ENCODE results near the gene SEM1. TPM values are rescaled to one million over a fixed set of nuclear protein-coding genes. Genes with fewer than 3 reads are reported as not detected.
"Not testable (repeated sequence)": the region's sequence is repeated elsewhere in the genome, so short reads cannot be mapped to it uniquely, and the experiment has no call there.

The SEM1 gene
- polyA plus RNA-seq, 1 donor from 2014 or later: 49.2 TPM

DNA sequence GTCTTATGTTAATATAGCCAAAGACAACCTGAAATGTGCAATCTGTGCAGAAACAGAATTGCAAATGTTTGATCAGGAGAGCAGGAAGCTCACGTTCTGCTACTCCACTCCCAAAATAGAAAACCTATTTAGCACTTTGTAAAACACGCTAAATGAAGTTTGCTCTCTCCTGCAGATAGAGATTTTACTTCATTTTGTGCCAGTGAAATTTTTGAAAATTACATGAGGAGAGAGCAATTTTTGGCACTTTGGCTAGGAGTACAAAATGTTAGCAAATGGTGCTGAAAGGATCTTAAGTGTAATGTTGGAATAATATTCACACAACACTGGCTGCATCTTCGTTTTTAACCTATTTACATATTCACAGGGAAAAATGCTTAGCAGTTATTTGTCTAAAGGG lies 61.9 kb downstream of the SEM1 start:
- H4K20me1 ChIP-seq (ENCODE audit: insufficient read depth): no peaks in the 10 kb centered on the region
- H3K9me3 ChIP-seq (ENCODE audit: low read length): no peaks in the 10 kb centered on the region
- H3K27me3 ChIP-seq (ENCODE audit: insufficient read depth, low read depth, low read length): no peaks in the 10 kb centered on the region
- no peak overlapping the region for H2AFZ ChIP-seq (ENCODE audit: low read depth, low read length)
- H3K4me2 ChIP-seq (ENCODE audit: low read length): no peak overlapping the region
- no peak for TF ChIP-seq RAD21 (conservative IDR thresholded peaks at IDR 0.05)
- TF ChIP-seq EP300 (conservative IDR thresholded peaks at IDR 0.05; ENCODE audit: poor library complexity, severe bottlenecking): no peak
- TF ChIP-seq SMC3 (conservative IDR thresholded peaks at IDR 0.05; ENCODE audit: poor library complexity): no peak
- TF ChIP-seq MXI1 (conservative IDR thresholded peaks at IDR 0.05; ENCODE audit: poor library complexity, severe bottlenecking): no peak
- TF ChIP-seq, protein P1, sequence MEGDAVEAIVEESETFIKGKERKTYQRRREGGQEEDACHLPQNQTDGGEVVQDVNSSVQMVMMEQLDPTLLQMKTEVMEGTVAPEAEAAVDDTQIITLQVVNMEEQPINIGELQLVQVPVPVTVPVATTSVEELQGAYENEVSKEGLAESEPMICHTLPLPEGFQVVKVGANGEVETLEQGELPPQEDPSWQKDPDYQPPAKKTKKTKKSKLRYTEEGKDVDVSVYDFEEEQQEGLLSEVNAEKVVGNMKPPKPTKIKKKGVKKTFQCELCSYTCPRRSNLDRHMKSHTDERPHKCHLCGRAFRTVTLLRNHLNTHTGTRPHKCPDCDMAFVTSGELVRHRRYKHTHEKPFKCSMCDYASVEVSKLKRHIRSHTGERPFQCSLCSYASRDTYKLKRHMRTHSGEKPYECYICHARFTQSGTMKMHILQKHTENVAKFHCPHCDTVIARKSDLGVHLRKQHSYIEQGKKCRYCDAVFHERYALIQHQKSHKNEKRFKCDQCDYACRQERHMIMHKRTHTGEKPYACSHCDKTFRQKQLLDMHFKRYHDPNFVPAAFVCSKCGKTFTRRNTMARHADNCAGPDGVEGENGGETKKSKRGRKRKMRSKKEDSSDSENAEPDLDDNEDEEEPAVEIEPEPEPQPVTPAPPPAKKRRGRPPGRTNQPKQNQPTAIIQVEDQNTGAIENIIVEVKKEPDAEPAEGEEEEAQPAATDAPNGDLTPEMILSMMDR (IDR thresholded peaks at IDR 0.05; ENCODE audit: poor library complexity, severe bottlenecking): no peak
- no peak for TF ChIP-seq POLR2AphosphoS5 (IDR thresholded peaks at IDR 0.05)
- TF ChIP-seq TAF1 (IDR thresholded peaks at IDR 0.05; ENCODE audit: low read depth): no peak
- TF ChIP-seq EZH2 (IDR thresholded peaks at IDR 0.05; ENCODE audit: borderline replicate concordance, insufficient read depth, low read length, poor library complexity, severe bottlenecking): no peak
- TF ChIP-seq, protein P2, sequence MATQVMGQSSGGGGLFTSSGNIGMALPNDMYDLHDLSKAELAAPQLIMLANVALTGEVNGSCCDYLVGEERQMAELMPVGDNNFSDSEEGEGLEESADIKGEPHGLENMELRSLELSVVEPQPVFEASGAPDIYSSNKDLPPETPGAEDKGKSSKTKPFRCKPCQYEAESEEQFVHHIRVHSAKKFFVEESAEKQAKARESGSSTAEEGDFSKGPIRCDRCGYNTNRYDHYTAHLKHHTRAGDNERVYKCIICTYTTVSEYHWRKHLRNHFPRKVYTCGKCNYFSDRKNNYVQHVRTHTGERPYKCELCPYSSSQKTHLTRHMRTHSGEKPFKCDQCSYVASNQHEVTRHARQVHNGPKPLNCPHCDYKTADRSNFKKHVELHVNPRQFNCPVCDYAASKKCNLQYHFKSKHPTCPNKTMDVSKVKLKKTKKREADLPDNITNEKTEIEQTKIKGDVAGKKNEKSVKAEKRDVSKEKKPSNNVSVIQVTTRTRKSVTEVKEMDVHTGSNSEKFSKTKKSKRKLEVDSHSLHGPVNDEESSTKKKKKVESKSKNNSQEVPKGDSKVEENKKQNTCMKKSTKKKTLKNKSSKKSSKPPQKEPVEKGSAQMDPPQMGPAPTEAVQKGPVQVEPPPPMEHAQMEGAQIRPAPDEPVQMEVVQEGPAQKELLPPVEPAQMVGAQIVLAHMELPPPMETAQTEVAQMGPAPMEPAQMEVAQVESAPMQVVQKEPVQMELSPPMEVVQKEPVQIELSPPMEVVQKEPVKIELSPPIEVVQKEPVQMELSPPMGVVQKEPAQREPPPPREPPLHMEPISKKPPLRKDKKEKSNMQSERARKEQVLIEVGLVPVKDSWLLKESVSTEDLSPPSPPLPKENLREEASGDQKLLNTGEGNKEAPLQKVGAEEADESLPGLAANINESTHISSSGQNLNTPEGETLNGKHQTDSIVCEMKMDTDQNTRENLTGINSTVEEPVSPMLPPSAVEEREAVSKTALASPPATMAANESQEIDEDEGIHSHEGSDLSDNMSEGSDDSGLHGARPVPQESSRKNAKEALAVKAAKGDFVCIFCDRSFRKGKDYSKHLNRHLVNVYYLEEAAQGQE (IDR thresholded peaks at IDR 0.05; ENCODE audit: borderline replicate concordance): no peak
- no peaks in the 10 kb centered on the region for H3K36me3 ChIP-seq (ENCODE audit: insufficient read depth, low read length)
- no peak overlapping the region for H3K9ac ChIP-seq (ENCODE audit: low read length)
- H3F3A ChIP-seq (ENCODE audit: insufficient read depth, low read length, poor library complexity, severe bottlenecking): no peaks in the 10 kb centered on the region
- H3K27ac ChIP-seq (ENCODE audit: low read length): no peak overlapping the region
- no peaks in the 10 kb centered on the region for H3K9me2 ChIP-seq (ENCODE audit: insufficient read depth, low read length)
- no peak overlapping the region for H3K4me3 ChIP-seq (ENCODE audit: low read length)
- no peaks in the 10 kb centered on the region for H3K79me2 ChIP-seq (replicated peaks; ENCODE audit: insufficient read depth, low read length)

DNA sequence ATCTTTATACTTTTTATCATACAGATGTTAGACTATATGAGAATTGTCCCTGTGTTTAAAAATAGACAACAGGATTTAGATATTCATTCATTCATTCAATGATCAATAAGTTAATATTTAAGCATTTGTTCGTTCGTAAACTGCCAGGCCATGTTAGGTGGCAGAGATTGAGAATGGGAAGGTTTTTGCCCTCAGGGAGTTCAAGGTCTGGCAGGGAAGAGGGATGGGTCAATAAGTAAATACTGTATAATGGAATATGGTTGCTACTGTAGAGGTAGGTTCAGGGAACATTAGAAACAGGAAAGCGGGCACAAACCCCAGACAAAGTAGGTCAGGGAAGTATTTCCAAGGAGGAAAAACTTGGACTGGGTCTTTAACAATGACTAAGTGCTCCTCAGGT lies 64.6 kb downstream of the SEM1 start:
- H3K27me3 ChIP-seq (ENCODE audit: insufficient read depth, low read depth, low read length): no peaks in the 10 kb centered on the region
- H3K4me3 ChIP-seq (ENCODE audit: low read length): no peak overlapping the region
- H3K79me2 ChIP-seq (replicated peaks; ENCODE audit: insufficient read depth, low read length): no peaks in the 10 kb centered on the region
- H3K4me2 ChIP-seq (ENCODE audit: low read length): no peak overlapping the region
- H3K27ac ChIP-seq (ENCODE audit: low read length): no peak overlapping the region
- H3K9me2 ChIP-seq (ENCODE audit: insufficient read depth, low read length): no peaks in the 10 kb centered on the region
- H4K20me1 ChIP-seq (ENCODE audit: insufficient read depth): no peaks in the 10 kb centered on the region
- no peaks in the 10 kb centered on the region for H3K9me3 ChIP-seq (ENCODE audit: low read length)
- no peak overlapping the region for H3K9ac ChIP-seq (ENCODE audit: low read length)
- no peaks in the 10 kb centered on the region for H3K36me3 ChIP-seq (ENCODE audit: insufficient read depth, low read length)
- TF ChIP-seq, protein P2 (IDR thresholded peaks at IDR 0.05; ENCODE audit: borderline replicate concordance): no peak
- TF ChIP-seq, protein P1 (IDR thresholded peaks at IDR 0.05; ENCODE audit: poor library complexity, severe bottlenecking): no peak
- no peak for TF ChIP-seq RAD21 (conservative IDR thresholded peaks at IDR 0.05)
- no peak for TF ChIP-seq MXI1 (conservative IDR thresholded peaks at IDR 0.05; ENCODE audit: poor library complexity, severe bottlenecking)
- no peak for TF ChIP-seq POLR2AphosphoS5 (IDR thresholded peaks at IDR 0.05)
- no peak for TF ChIP-seq EP300 (conservative IDR thresholded peaks at IDR 0.05; ENCODE audit: poor library complexity, severe bottlenecking)
- no peak for TF ChIP-seq TAF1 (IDR thresholded peaks at IDR 0.05; ENCODE audit: low read depth)
- TF ChIP-seq EZH2 (IDR thresholded peaks at IDR 0.05; ENCODE audit: borderline replicate concordance, insufficient read depth, low read length, poor library complexity, severe bottlenecking): no peak
- no peak for TF ChIP-seq SMC3 (conservative IDR thresholded peaks at IDR 0.05; ENCODE audit: poor library complexity)
- no peak overlapping the region for H2AFZ ChIP-seq (ENCODE audit: low read depth, low read length)
- H3F3A ChIP-seq (ENCODE audit: insufficient read depth, low read length, poor library complexity, severe bottlenecking): no peaks in the 10 kb centered on the region

DNA sequence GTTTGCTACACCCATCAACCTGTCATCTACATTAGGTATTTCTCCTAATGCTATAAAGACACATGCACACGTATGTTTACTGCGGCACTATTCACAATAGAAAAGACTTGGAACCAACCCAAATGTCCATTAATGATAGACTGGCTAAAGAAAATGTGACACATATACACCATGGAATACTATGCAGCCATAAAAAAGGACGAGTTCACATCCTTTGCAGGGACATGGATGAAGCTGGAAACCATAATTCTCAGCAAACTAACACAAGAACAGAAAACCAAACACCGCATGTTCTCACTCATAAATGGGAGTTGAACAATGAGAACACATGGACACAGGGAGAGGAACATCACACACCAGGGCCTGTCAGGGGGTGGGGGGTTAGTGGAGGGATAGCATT lies 66.2 kb downstream of the SEM1 start:
- H2AFZ ChIP-seq (ENCODE audit: low read depth, low read length); H3K36me3 ChIP-seq (ENCODE audit: insufficient read depth, low read length); H3K27me3 ChIP-seq (ENCODE audit: insufficient read depth, low read depth, low read length); H4K20me1 ChIP-seq (ENCODE audit: insufficient read depth); H3K9me3 ChIP-seq (ENCODE audit: low read length); H3K4me2 ChIP-seq (ENCODE audit: low read length); H3K4me3 ChIP-seq (ENCODE audit: low read length); H3K27ac ChIP-seq (ENCODE audit: low read length); H3K9me2 ChIP-seq (ENCODE audit: insufficient read depth, low read length); H3F3A ChIP-seq (ENCODE audit: insufficient read depth, low read length, poor library complexity, severe bottlenecking); H3K9ac ChIP-seq (ENCODE audit: low read length); H3K79me2 ChIP-seq (replicated peaks; ENCODE audit: insufficient read depth, low read length): not testable (repeated sequence)

All from neural cell (in vitro differentiated cells).